SK-N-MC (cell line): ENCODE measurements around the gene DNAH10.

Source experiments
- DNase-seq: peaks from one replicate; pipeline ENCODE4 v3.0.0-alpha.2; 2011; ENCODE audit warnings: low read depth, low spot score
- H3K27ac ChIP-seq: fragments of 200-600 bp; sonication (generic); 2 replicates; pipeline ENCODE4 v1.5.1; 2016; ENCODE audit warnings: mixed run types
- H3K36me3 ChIP-seq: fragments of 200-600 bp; sonication (generic); 2 replicates; pipeline ENCODE4 v1.6.1; 2017; ENCODE audit warnings: antibody characterized with exemption, low read length, mixed read lengths; ENCODE audit not compliant: insufficient read depth
- H3K4me3 ChIP-seq: fragments of 200-600 bp; sonication (generic); 2 replicates; pipeline ENCODE4 v1.5.1; 2016
- H3K9ac ChIP-seq: fragments of 200-600 bp; sonication (generic); 2 replicates; pipeline ENCODE4 v1.8.0; 2017; ENCODE audit warnings: mixed run types, mixed read lengths; ENCODE audit not compliant: insufficient read length
- H3K9me3 ChIP-seq: fragments of 200-600 bp; sonication (generic); 2 replicates; pipeline ENCODE4 v1.6.1; 2017; ENCODE audit warnings: low read depth, mild to moderate bottlenecking, antibody characterized with exemption, low read length, moderate library complexity, mixed read lengths
- EZH2 ChIP-seq: fragments of 200-600 bp; sonication (generic); IDR thresholded peaks from one replicate; pipeline ENCODE4 v1.6.1; 2017; ENCODE audit warnings: antibody characterized with exemption
- FOXP2 ChIP-seq: optimal IDR thresholded peaks from 2 replicates; pipeline ENCODE3; 2011; ENCODE audit warnings: mild to moderate bottlenecking, moderate library complexity; ENCODE audit not compliant: insufficient read depth; ENCODE audit errors: extremely low read length, control extremely low read depth
- POLR2AphosphoS5 ChIP-seq: IDR thresholded peaks from 2 replicates; pipeline ENCODE4 v1.6.1; 2012; ENCODE audit warnings: mild to moderate bottlenecking, low read depth, low read length, borderline replicate concordance

DNAH10 gene

GRCh38 chr12:123734268-123734667, 27.8 kb upstream of the DNAH10 start:
- TF ChIP-seq FOXP2 (no peak), EZH2 (no peak), POLR2AphosphoS5 (no peak)
- no peak for DNase-seq
- Histone ChIP-seq H3K36me3 (peaks cover 42% of the 10 kb centered on the region), H3K9me3 (no peaks in the 10 kb centered on the region), H3K9ac (no peak overlapping the region), H3K27ac (no peak overlapping the region), H3K4me3 (no peak overlapping the region)

GRCh38 chr12:123741937-123742572, 20.0 kb upstream of the DNAH10 start:
- H3K27ac ChIP-seq, result no peak overlapping the region
- TF ChIP-seq FOXP2 (no peak), POLR2AphosphoS5 (no peak), EZH2 (no peak)
- H3K4me3 ChIP-seq, result no peak overlapping the region
- no peaks in the 10 kb centered on the region for H3K9me3 ChIP-seq
- peaks cover 51% of the 10 kb centered on the region for H3K36me3 ChIP-seq
- DNase-seq, result no peak
- H3K9ac ChIP-seq, result no peak overlapping the region

DNA sequence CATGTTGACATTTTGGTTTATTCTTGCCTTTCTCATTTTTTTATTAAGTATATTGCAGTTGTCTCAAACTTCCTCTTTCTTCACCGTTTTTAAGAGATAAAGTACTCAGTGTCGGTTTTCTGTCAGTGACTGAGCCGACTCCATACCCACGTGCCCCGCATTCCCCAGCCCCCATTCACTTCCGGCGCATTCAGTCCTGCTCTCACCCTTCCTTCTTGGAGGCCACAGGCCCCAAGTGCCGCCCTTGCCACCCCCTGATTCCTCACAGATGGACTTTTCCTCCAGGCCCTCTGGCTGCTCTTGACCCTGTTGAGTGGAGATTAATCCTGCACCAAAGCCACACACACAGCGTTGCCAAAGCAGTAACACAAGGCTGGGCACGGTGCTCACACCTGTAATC, 19.1 kb upstream of the DNAH10 start:
- no peak overlapping the region for H3K4me3 ChIP-seq
- no peak overlapping the region for H3K27ac ChIP-seq
- DNase-seq, result no peak
- TF ChIP-seq EZH2 (no peak), POLR2AphosphoS5 (no peak), FOXP2 (no peak)
- no peaks in the 10 kb centered on the region for H3K9me3 ChIP-seq
- H3K9ac ChIP-seq, result no peak overlapping the region
- peaks cover 42% of the 10 kb centered on the region for H3K36me3 ChIP-seq

DNA sequence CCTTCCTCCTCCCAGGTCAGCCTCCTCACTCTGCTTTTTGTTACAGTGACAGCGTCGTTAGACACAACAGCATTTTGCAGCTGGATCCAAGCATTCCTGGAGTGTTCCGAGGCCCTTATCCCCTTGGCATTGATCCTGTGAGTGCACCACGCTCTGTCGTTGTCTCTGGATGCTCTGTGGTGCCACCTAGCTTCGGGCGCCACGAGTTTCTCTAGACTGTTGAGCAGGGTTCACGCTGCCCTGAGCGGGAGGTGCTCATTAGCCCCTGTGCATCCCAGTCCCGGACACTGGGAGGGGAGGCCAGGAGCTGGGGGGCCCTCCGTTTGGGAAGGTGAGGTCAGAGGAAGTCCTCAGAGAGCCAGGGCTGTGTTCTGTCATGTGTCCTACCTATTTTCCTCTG, 17.3 kb upstream of the DNAH10 start:
- Histone ChIP-seq H3K9me3 (no peaks in the 10 kb centered on the region), H3K36me3 (peaks cover 42% of the 10 kb centered on the region), H3K4me3 (no peak overlapping the region), H3K27ac (no peak overlapping the region), H3K9ac (no peak overlapping the region)
- no peak for DNase-seq
- TF ChIP-seq EZH2 (no peak), FOXP2 (no peak), POLR2AphosphoS5 (no peak)

GRCh38 chr12:123747309-123747708, 14.8 kb upstream of the DNAH10 start:
- no peak for TF ChIP-seq EZH2
- no peak for TF ChIP-seq FOXP2
- no peak for TF ChIP-seq POLR2AphosphoS5

DNA sequence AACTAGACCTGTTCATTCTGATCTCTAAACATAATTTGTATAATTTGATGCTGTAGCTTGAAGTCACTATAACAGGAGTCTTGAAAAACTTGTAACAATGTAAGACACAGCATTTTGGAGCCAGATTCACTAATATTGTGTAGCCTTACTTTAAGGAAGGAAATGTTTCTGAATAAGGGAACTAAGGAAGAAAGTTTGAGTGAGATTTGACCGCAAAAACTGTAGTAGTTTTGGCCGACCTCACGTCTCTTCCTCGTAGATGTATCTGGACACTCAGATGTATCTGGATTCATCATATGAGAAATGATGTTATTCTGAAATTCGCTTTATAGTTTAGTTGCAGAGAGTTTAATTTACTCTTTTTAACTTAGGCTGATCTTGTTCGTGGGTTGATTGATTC, 13.9 kb upstream of the DNAH10 start:
- DNase-seq, result no peak
- Histone ChIP-seq H3K4me3 (no peak overlapping the region), H3K9me3 (no peaks in the 10 kb centered on the region), H3K9ac (no peak overlapping the region), H3K27ac (no peak overlapping the region), H3K36me3 (peaks cover 37% of the 10 kb centered on the region)
- TF ChIP-seq EZH2 (no peak), FOXP2 (no peak), POLR2AphosphoS5 (no peak)

More at GRCh38 chr12:123747309-123747708, 14.8 kb upstream of the DNAH10 start:
- no peak for DNase-seq
- H3K9me3 ChIP-seq, result no peaks in the 10 kb centered on the region
- H3K4me3 ChIP-seq, result no peak overlapping the region
- H3K9ac ChIP-seq, result no peak overlapping the region
- H3K36me3 ChIP-seq, result peaks cover 40% of the 10 kb centered on the region
- H3K27ac ChIP-seq, result no peak overlapping the region

DNA sequence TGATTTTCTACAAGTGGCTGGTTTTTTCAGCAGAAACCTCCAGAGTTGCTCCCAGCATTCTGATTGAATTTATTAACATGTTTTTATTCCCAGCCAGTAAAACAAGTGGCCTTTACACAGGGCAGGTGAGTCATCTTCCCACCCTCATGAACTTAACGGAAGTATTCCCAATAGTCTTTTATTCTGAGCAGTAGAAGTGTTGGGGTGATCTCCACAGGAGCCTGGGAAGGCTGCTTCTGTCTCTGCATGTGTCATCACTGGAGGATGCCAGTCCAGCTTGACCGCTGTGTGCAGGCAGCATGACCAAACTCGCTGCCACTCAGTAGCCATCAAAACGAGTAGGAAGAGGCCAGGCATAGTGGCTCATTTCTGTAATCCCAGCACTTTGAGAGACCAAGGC, 13.4 kb upstream of the DNAH10 start:
- Histone ChIP-seq H3K27ac (no peak overlapping the region), H3K9me3 (no peaks in the 10 kb centered on the region), H3K9ac (no peak overlapping the region), H3K4me3 (no peak overlapping the region), H3K36me3 (peaks cover 37% of the 10 kb centered on the region)
- TF ChIP-seq EZH2 (no peak), FOXP2 (no peak), POLR2AphosphoS5 (no peak)
- no peak for DNase-seq

DNA sequence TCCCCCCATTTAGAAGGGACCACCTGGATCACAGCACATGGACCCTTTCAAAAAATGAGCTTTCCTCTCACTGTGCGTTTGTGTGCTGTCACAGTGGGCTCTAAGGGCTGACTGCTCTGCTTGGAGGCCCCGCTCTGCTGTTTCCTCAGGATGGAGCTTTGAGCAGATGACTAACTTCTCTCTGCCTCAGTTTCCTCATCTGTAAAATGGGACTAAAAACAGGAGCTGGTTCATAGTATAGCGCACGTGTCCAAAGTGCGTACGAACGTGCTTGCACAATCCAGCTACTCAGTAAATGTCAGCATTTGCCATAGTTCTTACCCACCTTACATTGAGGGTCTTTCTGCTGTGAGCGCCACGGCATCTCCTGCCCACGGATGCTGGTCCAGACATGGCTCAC, 12.7 kb upstream of the DNAH10 start:
- Histone ChIP-seq H3K27ac (no peak overlapping the region), H3K4me3 (no peak overlapping the region), H3K9me3 (no peaks in the 10 kb centered on the region), H3K36me3 (peaks cover 35% of the 10 kb centered on the region), H3K9ac (no peak overlapping the region)
- no peak for DNase-seq
- no peak for TF ChIP-seq FOXP2
- TF ChIP-seq EZH2, result no peak
- no peak for TF ChIP-seq POLR2AphosphoS5

GRCh38 chr12:123750159-123750656, 11.9 kb upstream of the DNAH10 start:
- no peaks in the 10 kb centered on the region for H3K9me3 ChIP-seq
- no peak overlapping the region for H3K27ac ChIP-seq
- TF ChIP-seq EZH2 (no peak), FOXP2 (no peak), POLR2AphosphoS5 (no peak)
- peaks cover 34% of the 10 kb centered on the region for H3K36me3 ChIP-seq
- DNase-seq, result no peak
- H3K4me3 ChIP-seq, result no peak overlapping the region
- H3K9ac ChIP-seq, result no peak overlapping the region
